Smooth muscle cell of trachea (primary cell): ENCODE measurements around the gene DEFB128. TPM values are rescaled to one million over a fixed set of nuclear protein-coding genes. Genes with fewer than 3 reads are reported as not detected.

ENCODE experiments used
- total RNA-seq: library from RNA; depleted of rRNA; stranded (reverse); fragments of >200 nt; gene quantifications from 2 replicates; pipeline ENCODE4 v1.2.1, GENCODE V29; 2014

DEFB128 gene
- not detected in 2 replicates for total RNA-seq

DNA sequence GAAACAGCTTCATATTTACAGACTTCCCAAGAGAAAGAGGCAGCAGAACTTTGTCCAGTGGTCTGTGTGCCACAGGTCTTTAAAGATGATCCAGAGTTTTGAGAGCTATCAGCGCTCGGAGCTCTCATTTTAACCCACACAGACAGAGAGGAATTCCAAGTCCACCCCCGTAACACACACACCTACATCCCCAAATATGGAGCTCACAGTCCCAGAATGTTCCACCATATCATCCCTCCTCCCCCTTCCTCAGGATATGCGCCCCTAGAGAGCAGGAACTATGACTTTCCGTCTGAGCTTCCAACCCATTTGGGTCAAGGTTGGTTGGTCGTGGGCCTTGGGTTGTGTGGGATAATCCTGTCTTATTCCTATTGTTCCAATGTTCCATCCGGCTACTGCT, at the start of gene DEFB128:
Gene DEFB128, minus strand, starts transcription at position 101 of the 400 bp plus-strand sequence. Its CDS starts 88 bp downstream, at position 13.

DNA sequence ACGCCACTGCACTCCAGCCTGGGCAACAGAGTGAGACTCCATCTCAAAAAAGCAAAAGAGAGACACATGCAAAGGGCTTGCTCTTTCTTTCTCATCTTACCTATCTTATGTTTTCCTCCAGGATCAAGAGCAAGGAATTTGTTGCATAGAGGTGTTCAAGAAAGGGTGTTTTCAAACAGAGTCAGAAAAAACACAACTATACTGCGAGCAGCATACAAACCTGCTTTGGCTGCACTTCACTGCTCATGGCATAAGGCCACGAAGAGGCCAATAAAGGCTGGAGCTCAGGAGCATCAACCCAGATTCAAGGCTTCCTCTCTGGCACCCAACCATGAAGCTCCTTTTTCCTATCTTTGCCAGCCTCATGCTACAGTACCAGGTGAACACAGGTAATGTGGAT, 37.4 kb upstream of the DEFB128 start, which contains the start of gene DEFB129:
Gene DEFB129, plus strand, starts transcription at position 301 of the 400 bp plus-strand sequence. Its CDS starts 31 bp downstream, at position 332.

DNA sequence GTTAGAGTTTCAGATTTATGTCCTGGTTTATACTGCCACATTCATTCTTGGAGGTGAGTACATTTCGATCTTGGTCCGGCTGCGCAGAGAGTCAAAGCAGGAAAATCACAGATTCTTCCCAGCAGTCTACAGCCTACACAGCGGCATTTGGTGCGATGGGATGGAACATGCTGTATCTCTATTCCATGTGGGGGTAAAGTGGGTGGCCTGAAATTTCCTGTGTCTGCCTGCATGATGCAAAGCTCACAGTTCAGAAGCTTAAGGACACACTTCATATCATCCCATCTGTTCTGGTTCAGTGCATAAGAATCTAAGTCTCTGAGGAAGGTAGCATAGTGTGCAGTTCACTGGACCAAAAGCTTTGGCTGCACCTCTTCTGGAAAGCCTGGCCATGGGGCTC, 32.4 kb downstream of the DEFB128 start, which contains the start of gene DEFB127:
Gene DEFB127, plus strand, starts transcription at position 301 of the 400 bp plus-strand sequence. Its CDS starts 91 bp downstream, at position 392.

DNA sequence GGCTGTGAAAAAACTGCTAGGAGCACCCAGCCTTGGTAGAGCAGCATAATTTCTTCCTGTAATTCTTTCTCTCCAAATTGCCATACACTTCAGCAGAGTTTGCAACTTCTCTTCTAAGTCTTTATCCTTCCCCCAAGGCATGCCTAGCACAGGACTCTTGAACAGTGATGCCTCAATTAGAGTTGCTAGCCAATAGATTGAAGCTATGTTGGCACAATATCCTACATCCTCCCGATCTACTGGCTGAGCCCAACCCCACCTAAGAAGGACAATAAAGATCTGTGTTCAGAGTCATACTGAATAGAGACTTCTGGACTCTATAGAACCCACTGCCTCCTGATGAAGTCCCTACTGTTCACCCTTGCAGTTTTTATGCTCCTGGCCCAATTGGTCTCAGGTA, 47.2 kb downstream of the DEFB128 start, which contains the start of gene DEFB126:
Gene DEFB126, plus strand, starts transcription at position 301 of the 400 bp plus-strand sequence. Its CDS starts 39 bp downstream, at position 340.

Other genes starting within 250 kb of the DEFB128 start
- gene DEFB125, start 102.0 kb downstream of the DEFB128 start, total RNA-seq, result not detected in 2 replicates
- not detected in 2 replicates for gene DEFB126, start 47.1 kb downstream of the DEFB128 start, total RNA-seq
- gene DEFB127, start 32.3 kb downstream of the DEFB128 start, total RNA-seq, result not detected in 2 replicates
- gene DEFB129, start 37.5 kb upstream of the DEFB128 start, total RNA-seq, result not detected in 2 replicates
- gene DEFB132, start 68.0 kb upstream of the DEFB128 start, total RNA-seq, result not detected in 2 replicates
- 3.0 and 7.9 TPM in 2 replicates for gene C20orf96, start 101.0 kb upstream of the DEFB128 start, total RNA-seq
- gene ZCCHC3, start 107.9 kb upstream of the DEFB128 start, total RNA-seq, result 10.3 and 13.2 TPM in 2 replicates
- gene SOX12, start 135.8 kb upstream of the DEFB128 start, total RNA-seq, result 9.5 and 10.9 TPM in 2 replicates
- 62.2 and 67.9 TPM in 2 replicates for gene NRSN2, start 157.4 kb upstream of the DEFB128 start, total RNA-seq
- 36.7 and 91.3 TPM in 2 replicates for gene TRIB3, start 191.0 kb upstream of the DEFB128 start, total RNA-seq
- gene RBCK1, start 218.6 kb upstream of the DEFB128 start, total RNA-seq, result 91.0 and 119 TPM in 2 replicates